HepG2 (cell line): ENCODE data around the gene ADARB2.

ENCODE experiments used
- EZH2 ChIP-seq: conservative IDR thresholded peaks from 2 replicates; pipeline ENCODE4 v1.6.1; 2012; ENCODE audit warnings: mild to moderate bottlenecking, low read depth, low read length, moderate library complexity
- GABPB1 ChIP-seq: IDR thresholded peaks from 2 replicates; pipeline ENCODE4 v1.6.1; 2016; ENCODE audit warnings: mild to moderate bottlenecking, missing genetic modification reagents, moderate library complexity, missing compliant biosample characterization
- MED8 ChIP-seq: sonication (generic); formaldehyde crosslinking; IDR thresholded peaks from 2 replicates; pipeline ENCODE4 v1.8.1; 2023; ENCODE audit warnings: mild to moderate bottlenecking, missing genetic modification reagents; ENCODE audit not compliant: insufficient replicate concordance
- POLR2A ChIP-seq, 2 experiments: IDR thresholded peaks; 2 replicates each; pipeline ENCODE4 v1.6.1; 2011; ENCODE audit warnings: low read depth in 2 of 2, low read length in 2 of 2, mild to moderate bottlenecking in 1 of 2, moderate library complexity in 1 of 2; ENCODE audit not compliant: insufficient read depth in 1 of 2
- SMC3 ChIP-seq: IDR thresholded peaks from 2 replicates; pipeline ENCODE4 v1.6.1; 2011; ENCODE audit warnings: low read length, improper control_type of control experiment
- SNAI1 ChIP-seq: sonication (generic); formaldehyde crosslinking; IDR thresholded peaks from 2 replicates; pipeline ENCODE4 v1.5.0; 2020; ENCODE audit warnings: mild to moderate bottlenecking, missing genetic modification reagents, borderline replicate concordance
- ZBTB43 ChIP-seq: sonication (generic); formaldehyde crosslinking; conservative IDR thresholded peaks from 2 replicates; pipeline ENCODE4 v1.4.0; 2020; ENCODE audit warnings: missing genetic modification reagents
- TF ChIP-seq, protein P1 (sequence below): sonication (generic); formaldehyde crosslinking; IDR thresholded peaks from 2 replicates; pipeline ENCODE4 v1.5.0; 2020; ENCODE audit warnings: mild to moderate bottlenecking, missing genetic modification reagents, moderate library complexity

GRCh38 chr10:1297566-1298301 lies 439.6 kb downstream of the ADARB2 start:
- TF ChIP-seq MED8 (CRISPR knock-in tag) (no peak), EZH2 (no peak), SNAI1 (CRISPR knock-in tag) (no peak), SMC3 (no peak), POLR2A (IDR thresholded peaks at IDR 0.05; ENCODE audit: insufficient read depth in 1 of 2, low read depth in 2 of 2, low read length in 2 of 2) (no peak), ZBTB43 (CRISPR knock-in tag) (no peak), GABPB1 (CRISPR knock-in tag) (no peak)
- TF ChIP-seq, protein P1, sequence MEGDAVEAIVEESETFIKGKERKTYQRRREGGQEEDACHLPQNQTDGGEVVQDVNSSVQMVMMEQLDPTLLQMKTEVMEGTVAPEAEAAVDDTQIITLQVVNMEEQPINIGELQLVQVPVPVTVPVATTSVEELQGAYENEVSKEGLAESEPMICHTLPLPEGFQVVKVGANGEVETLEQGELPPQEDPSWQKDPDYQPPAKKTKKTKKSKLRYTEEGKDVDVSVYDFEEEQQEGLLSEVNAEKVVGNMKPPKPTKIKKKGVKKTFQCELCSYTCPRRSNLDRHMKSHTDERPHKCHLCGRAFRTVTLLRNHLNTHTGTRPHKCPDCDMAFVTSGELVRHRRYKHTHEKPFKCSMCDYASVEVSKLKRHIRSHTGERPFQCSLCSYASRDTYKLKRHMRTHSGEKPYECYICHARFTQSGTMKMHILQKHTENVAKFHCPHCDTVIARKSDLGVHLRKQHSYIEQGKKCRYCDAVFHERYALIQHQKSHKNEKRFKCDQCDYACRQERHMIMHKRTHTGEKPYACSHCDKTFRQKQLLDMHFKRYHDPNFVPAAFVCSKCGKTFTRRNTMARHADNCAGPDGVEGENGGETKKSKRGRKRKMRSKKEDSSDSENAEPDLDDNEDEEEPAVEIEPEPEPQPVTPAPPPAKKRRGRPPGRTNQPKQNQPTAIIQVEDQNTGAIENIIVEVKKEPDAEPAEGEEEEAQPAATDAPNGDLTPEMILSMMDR = peak; percentile 23
